GM12872 (cell line): Measurements from ENCODE around the gene WNT11.

Source experiments
- CTCF ChIP-seq: IDR thresholded peaks from 3 replicates; pipeline ENCODE4 v1.5.1; 2011; ENCODE audit warnings: low read depth, mild to moderate bottlenecking, low read length, moderate library complexity; ENCODE audit not compliant: insufficient read depth

The WNT11 gene

GRCh38 chr11:76163289-76163880, 42.9 kb downstream of the WNT11 start:
- TF ChIP-seq CTCF, result no peak

GRCh38 chr11:76162336-76163288, 43.7 kb downstream of the WNT11 start:
- TF ChIP-seq CTCF, result no peak

- TF ChIP-seq CTCF, result no peak
Measured at GRCh38 chr11:76161261-76161961, 44.9 kb downstream of the WNT11 start.

- TF ChIP-seq CTCF, result no peak
Measured at GRCh38 chr11:76160856-76161255, 45.4 kb downstream of the WNT11 start.

- TF ChIP-seq CTCF, result no peak
Measured at GRCh38 chr11:76159983-76160661, 46.2 kb downstream of the WNT11 start.

GRCh38 chr11:76159303-76159937, 46.9 kb downstream of the WNT11 start:
- TF ChIP-seq CTCF, result no peak
